ENCODE data around the gene NTMT1.
A peak's percentile ranks its signal among the peaks of the same experiment; 100 is the strongest.

The NTMT1 gene

GRCh38 chr9:129637673-129638439, 11.9 kb downstream of the NTMT1 start:
- DNase-seq: no peak

DNA sequence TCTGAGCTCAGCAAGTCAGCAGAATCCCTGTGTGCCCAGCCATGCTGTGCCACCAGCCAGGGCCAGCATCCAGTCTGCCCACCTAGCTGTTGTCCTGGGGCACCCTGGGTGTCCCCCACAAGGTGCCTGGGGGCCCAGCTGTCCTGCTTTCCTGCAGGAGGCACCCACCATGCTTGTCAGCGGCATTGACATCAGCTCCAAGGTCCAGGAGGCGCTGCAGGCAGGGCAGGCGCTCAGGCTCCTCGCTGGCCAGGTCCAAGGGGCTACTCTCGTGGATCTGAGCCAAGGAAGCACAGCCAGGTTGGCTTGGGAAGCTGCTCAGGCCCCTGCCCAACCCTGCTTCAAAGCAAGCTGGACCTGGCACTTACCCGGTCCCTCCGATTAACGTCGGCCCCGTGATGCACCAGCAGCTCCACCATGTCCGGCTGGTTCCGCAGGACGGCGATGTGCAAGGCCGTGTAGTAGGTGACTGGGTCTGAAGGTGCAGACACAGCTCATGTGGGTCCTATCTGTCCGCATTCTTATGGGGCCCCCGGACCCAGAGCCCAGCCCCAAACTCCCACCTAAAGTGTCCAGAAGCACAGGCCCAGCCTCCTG, 13.2 kb downstream of the NTMT1 start:
- no peak for DNase-seq

DNA sequence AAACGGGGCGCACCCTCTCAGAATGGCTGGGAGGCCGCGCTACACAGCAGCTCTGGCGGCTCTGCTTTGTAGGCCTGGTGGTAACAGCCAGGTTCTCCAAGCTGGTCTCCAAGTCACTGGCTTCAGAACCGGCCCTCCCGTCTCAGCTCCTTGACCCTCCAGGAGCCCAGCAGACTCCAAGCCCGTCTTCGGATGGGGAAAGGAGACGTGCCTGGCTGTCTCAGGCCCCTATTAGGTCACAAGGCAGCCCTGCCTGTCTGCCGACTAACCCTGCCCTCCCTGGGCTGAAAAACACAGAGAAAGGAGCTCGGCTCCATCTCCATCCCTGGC, 13.8 kb downstream of the NTMT1 start:
- no peak for DNase-seq

- peak; percentile 66 for DNase-seq
These were observed 14.3 kb downstream of the NTMT1 start for GRCh38 chr9:129640086-129640870.

DNA sequence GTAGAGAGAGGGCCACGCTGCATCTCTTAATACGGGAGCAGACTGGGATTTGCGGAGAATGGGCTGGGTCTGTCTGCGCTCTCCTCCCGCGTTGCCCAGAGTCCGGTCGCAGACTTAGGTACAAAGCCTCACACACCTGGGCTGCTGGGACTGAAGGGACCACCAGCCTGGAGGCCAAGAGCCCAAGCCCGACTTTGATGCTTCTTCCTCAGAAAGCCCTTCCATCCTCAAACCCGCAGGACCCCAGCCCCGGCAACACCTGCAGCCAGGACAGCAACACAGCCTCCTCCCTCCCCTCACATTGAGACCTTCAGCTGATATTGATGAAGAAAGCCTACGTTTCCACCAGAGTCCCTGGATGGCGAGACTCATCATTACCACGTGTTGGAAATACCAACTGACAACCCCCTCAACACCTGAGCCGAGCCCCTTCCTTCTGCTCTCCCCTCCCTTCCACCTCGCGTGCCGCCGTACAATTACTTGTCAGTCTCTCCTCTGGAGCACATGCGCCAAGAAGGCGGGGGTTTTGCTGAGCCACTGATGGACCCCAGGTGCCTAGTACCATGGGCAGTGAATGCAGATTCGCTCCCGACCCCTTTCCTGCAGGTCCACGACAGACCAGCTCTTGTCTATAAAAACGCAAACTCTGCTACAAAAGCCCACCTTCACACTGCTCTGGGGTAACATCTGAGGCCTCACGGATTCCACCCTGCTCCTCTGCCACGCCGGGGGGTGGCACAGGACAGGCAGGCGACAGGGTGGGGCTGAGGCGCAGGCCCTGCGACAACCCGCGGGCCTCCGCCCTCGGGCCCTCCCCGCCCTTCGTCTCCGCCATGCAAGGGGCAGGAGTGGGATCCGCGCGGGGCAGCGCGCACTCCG, 15.1 kb downstream of the NTMT1 start:
- DNase-seq: no peak

GRCh38 chr9:129641750-129642585, 16.0 kb downstream of the NTMT1 start, which contains the start of gene ASB6:
Gene ASB6, minus strand, starts transcription at chr9:129642151. Its CDS starts 152 bp downstream, at chr9:129641999.
- DNase-seq: peak; percentile 88

GRCh38 chr9:129643706-129644105, 17.7 kb downstream of the NTMT1 start:
- no peak for DNase-seq

DNA sequence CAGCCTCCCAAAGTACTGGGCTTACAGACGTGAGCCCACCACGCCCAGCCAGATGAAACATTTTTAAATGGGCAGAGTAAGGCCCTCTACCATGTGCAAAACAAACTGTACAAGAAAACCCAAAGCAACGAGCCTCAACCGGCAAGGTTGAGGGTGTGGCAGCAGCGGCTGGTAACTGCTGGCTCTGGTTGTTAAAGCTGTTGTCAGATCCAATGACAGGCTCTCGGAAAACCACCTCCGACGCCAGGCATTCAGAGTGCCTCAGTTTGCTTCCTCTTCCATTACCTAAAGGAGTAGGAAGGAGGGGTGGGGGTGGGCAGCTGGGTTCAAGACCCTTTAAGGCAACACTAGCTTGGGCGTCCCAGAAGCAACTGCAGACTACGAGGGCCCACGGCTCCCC, 18.4 kb downstream of the NTMT1 start:
- DNase-seq: no peak

GRCh38 chr9:129644902-129645301, 18.9 kb downstream of the NTMT1 start:
- DNase-seq: no peak

GRCh38 chr9:129646252-129646651, 20.3 kb downstream of the NTMT1 start:
- DNase-seq: no peak

GRCh38 chr9:129646654-129647053, 20.7 kb downstream of the NTMT1 start:
- no peak for DNase-seq

DNA sequence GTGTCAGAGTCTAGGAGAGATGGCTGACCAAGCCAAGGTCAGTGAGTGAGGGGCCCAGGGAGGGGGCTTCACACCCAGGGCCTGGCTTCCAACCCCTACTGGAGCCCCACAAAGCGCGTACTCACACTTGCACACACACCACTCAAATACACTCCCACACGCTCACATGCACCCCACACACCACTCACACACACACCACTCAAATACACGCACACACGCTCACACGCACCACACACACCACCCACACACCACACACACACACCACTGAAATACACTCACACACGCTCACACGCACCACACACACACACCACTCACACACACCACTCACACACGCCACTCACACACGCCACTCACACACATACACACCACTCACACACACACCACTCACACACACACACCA, 21.7 kb downstream of the NTMT1 start:
- DNase-seq: no peak

GRCh38 chr9:129648092-129648763, 22.3 kb downstream of the NTMT1 start:
- no peak for DNase-seq

GRCh38 chr9:129648764-129649115, 22.8 kb downstream of the NTMT1 start:
- DNase-seq: no peak

DNA sequence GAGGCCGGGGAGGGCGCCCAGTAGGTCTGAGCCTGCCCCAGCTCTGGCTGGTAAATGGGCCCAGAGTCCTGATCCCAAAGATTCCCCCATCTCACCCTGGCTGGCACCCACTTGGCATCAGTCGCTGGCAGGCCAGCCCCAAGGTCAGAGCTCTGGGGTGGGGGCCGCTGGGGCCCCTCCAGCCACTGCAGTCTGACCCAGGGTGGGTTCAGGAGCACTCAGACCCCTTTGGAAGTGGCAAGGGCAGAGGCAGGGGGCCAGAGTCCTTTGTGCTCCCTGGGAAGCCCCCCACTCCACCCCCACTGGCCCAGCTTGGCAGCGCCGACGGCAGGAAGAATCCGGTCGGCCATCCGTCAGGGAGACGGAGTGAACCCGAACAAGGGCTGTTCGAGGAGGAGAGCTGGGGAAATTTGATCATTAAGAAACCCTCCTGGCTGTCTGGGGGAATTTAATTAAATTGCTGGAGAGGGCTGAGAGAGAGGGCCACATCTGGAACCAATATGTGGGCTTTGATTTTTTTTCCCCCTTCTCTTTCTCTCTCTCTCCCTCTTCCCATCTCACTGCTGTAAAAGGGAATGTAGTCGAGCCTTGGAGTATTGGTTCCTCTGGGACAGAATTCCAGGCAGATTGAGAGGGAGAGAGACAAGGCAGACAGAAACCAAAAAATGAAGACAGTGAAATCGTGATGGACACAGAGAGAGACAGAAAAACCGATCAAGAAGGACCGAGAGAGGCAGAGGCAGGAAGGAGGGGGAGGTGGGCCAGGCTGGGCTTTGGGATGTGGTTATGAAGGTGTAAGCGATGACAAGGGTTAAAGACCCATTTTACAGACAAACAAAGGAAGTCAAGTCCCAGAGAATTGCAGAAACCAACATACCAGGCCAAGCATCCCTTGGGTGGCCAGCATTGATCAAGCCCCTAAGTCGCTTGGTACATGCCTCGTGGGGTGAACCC, 24.0 kb downstream of the NTMT1 start:
- no peak for DNase-seq

DNA sequence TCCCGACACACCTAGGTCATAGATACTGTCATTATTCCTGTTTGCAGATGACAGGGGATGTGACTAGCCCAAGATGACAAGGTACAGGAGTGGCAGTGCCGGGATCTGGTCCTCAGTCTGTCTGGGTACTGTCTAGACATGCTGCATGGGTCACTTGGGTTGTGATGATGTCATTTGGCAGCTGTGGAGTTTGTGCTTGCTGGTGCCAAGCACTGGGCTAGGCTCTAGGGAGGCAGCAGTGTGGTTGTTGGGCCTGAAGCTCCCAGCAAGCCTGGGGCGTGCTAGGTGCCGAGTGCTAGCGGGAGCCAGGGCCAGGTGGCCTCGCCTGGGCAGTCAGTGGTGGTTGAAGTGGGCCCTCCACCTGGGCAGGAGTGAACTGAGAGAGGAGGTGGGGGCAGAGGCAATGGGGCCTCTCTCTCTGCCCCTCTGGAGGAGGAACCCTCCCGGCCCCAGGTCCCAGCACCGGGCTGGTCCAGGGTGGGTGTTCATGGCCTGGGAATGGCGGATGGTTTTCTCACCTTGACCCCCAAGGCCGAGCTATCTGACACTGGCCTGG, 24.8 kb downstream of the NTMT1 start:
- DNase-seq: no peak

GRCh38 chr9:129653823-129654553, 28.0 kb downstream of the NTMT1 start:
- DNase-seq: no peak

DNA sequence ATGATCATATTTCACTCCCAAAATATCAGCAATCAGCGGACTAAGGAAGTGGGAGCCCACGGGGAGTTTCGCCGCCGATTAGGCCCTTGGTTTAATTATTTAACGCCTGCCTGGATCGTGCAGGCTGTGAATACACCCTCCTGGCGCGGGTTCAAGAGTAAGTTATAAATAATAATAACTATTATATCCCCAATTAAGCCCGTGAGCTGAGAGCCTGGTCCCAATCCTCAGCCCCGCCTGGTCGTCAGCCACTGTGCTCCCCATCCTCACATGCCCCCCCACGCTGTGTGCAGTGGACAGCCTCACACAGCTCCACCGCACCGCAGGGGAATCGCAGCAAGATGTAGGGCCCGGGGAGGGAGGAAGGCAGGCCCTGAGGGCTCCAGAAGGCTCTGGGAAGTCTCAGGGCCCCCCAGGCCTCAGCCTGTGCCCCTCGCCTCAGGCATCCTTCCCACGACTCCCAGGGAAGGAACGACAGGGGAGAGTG, 28.6 kb downstream of the NTMT1 start:
- no peak for DNase-seq

- no peak for DNase-seq
These were observed 29.2 kb downstream of the NTMT1 start for GRCh38 chr9:129655154-129655553.
